ENCODE data around the gene NLGN1. TPM values are rescaled to one million over a fixed set of nuclear protein-coding genes. Genes with fewer than 3 reads are reported as not detected.

The NLGN1 gene
- total RNA-seq, 1 donor from 2014 or later: 34.8 TPM

DNA sequence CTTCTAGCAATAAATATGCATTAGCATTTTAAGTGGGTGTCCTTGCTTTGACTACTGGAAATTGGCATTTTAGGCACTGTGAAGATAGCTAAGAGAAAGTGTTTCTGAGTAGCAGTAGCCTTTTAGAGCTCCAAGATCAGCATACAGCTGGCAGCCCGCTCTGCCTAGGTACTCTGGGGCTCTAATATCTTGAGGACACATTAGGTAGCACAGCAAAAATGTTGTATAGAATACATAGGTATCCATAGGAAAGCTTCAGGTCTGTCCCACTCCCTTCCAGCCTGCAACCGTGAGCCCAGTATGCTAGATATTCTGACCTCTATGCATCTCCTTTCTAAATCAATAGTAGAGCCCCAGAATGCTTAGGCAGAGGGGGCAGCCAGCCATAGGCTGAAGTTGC, 670.5 kb downstream of the NLGN1 start:
- Histone ChIP-seq H3K27ac (no peak overlapping the region), H3K79me2 (ENCODE audit: low read depth) (no peaks in the 10 kb centered on the region), H3K9me3 (ENCODE audit: low read depth) (no peaks in the 10 kb centered on the region), H3K36me3 (no peaks in the 10 kb centered on the region), H3K4me3 (no peak overlapping the region), H2AFZ (replicated peaks) (no peak overlapping the region), H3K9ac (no peak overlapping the region), H3F3A (ENCODE audit: low read depth) (no peaks in the 10 kb centered on the region), H3K27me3 (no peaks in the 10 kb centered on the region), H4K20me1 (ENCODE audit: low read depth) (no peaks in the 10 kb centered on the region), H3K4me1 (peaks cover 3% of the 10 kb centered on the region), H3K4me2 (no peak overlapping the region)
- no peak for DNase-seq (ENCODE audit: low spot score)
- Mint-ChIP-seq H3K4me1 (no peaks in the 10 kb centered on the region), H3K36me3 (no peaks in the 10 kb centered on the region), H3K9me3 (peaks cover 3% of the 10 kb centered on the region), H3K4me3 (no peak overlapping the region), H3K27ac (no peak overlapping the region), H3K27me3 (ENCODE audit: insufficient read depth, low read depth) (no peaks in the 10 kb centered on the region)
- TF ChIP-seq, protein P1, sequence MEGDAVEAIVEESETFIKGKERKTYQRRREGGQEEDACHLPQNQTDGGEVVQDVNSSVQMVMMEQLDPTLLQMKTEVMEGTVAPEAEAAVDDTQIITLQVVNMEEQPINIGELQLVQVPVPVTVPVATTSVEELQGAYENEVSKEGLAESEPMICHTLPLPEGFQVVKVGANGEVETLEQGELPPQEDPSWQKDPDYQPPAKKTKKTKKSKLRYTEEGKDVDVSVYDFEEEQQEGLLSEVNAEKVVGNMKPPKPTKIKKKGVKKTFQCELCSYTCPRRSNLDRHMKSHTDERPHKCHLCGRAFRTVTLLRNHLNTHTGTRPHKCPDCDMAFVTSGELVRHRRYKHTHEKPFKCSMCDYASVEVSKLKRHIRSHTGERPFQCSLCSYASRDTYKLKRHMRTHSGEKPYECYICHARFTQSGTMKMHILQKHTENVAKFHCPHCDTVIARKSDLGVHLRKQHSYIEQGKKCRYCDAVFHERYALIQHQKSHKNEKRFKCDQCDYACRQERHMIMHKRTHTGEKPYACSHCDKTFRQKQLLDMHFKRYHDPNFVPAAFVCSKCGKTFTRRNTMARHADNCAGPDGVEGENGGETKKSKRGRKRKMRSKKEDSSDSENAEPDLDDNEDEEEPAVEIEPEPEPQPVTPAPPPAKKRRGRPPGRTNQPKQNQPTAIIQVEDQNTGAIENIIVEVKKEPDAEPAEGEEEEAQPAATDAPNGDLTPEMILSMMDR (IDR thresholded peaks at IDR 0.05): no peak
- TF ChIP-seq EZH2 (IDR thresholded peaks at IDR 0.05) (no peak), EZH2phosphoT487 (IDR thresholded peaks at IDR 0.05) (no peak)

DNA sequence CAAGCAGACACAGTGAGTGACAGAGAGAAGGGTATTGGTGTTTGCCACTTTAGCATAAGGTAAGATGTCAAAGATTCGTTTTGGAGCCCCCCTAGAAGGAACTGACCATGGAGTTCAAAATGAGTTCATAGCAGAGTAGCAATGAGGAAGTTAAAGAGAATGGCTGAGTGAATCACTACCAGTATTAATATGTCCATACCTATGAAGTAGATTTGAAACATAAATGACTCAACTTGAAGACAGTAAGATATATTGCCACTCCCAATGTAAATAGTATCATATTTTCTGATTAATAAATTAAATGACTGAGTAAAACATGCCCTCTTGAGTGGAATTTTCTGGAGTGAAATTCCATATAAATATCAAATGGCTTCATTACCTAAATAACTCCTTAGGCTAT, 675.1 kb downstream of the NLGN1 start:
- Mint-ChIP-seq H3K4me3 (no peak overlapping the region), H3K9me3 (no peaks in the 10 kb centered on the region), H3K27ac (no peak overlapping the region), H3K4me1 (no peaks in the 10 kb centered on the region), H3K27me3 (ENCODE audit: insufficient read depth, low read depth) (no peaks in the 10 kb centered on the region), H3K36me3 (no peaks in the 10 kb centered on the region)
- H2AFZ ChIP-seq (replicated peaks): no peak overlapping the region
- no peaks in the 10 kb centered on the region for H3K27me3 ChIP-seq
- H3K4me2 ChIP-seq: no peak overlapping the region
- no peak overlapping the region for H3K9ac ChIP-seq
- no peak overlapping the region for H3K4me3 ChIP-seq
- no peaks in the 10 kb centered on the region for H3K4me1 ChIP-seq
- no peaks in the 10 kb centered on the region for H3K79me2 ChIP-seq (ENCODE audit: low read depth)
- no peak overlapping the region for H3K27ac ChIP-seq
- no peak for TF ChIP-seq EZH2phosphoT487 (IDR thresholded peaks at IDR 0.05)
- TF ChIP-seq EZH2 (IDR thresholded peaks at IDR 0.05): no peak
- TF ChIP-seq, protein P1 (IDR thresholded peaks at IDR 0.05): no peak
- H3F3A ChIP-seq (ENCODE audit: low read depth): no peaks in the 10 kb centered on the region
- no peaks in the 10 kb centered on the region for H3K9me3 ChIP-seq (ENCODE audit: low read depth)
- no peak for DNase-seq (ENCODE audit: low spot score)
- H3K36me3 ChIP-seq: no peaks in the 10 kb centered on the region
- H4K20me1 ChIP-seq (ENCODE audit: low read depth): no peaks in the 10 kb centered on the region

- Histone ChIP-seq H3K4me1 (no peaks in the 10 kb centered on the region), H3F3A (ENCODE audit: low read depth) (peaks cover 5% of the 10 kb centered on the region), H3K27me3 (no peaks in the 10 kb centered on the region), H3K79me2 (ENCODE audit: low read depth) (no peaks in the 10 kb centered on the region), H3K4me2 (no peak overlapping the region), H3K9me3 (ENCODE audit: low read depth) (no peaks in the 10 kb centered on the region), H3K36me3 (no peaks in the 10 kb centered on the region), H2AFZ (replicated peaks) (no peak overlapping the region), H3K4me3 (no peak overlapping the region), H3K27ac (no peak overlapping the region), H3K9ac (no peak overlapping the region), H4K20me1 (ENCODE audit: low read depth) (no peaks in the 10 kb centered on the region)
- H3K4me3 Mint-ChIP-seq: no peak overlapping the region
- no peaks in the 10 kb centered on the region for H3K36me3 Mint-ChIP-seq
- H3K9me3 Mint-ChIP-seq: no peaks in the 10 kb centered on the region
- no peak for DNase-seq (ENCODE audit: low spot score)
- no peak overlapping the region for H3K27ac Mint-ChIP-seq
- H3K4me1 Mint-ChIP-seq: no peaks in the 10 kb centered on the region
- TF ChIP-seq EZH2 (IDR thresholded peaks at IDR 0.05) (no peak), EZH2phosphoT487 (IDR thresholded peaks at IDR 0.05) (no peak)
- TF ChIP-seq, protein P1 (IDR thresholded peaks at IDR 0.05): no peak
- no peaks in the 10 kb centered on the region for H3K27me3 Mint-ChIP-seq (ENCODE audit: insufficient read depth, low read depth)
Measured at GRCh38 chr3:174083706-174084105, 686.2 kb downstream of the NLGN1 start.
